Measurements from ENCODE around the gene CDC23. TPM values are rescaled to one million over a fixed set of nuclear protein-coding genes. Genes with fewer than 3 reads are reported as not detected.
"Not testable (repeated sequence)": the region's sequence is repeated elsewhere in the genome, so short reads cannot be mapped to it uniquely, and the experiment has no call there.

CDC23 gene, protein sequence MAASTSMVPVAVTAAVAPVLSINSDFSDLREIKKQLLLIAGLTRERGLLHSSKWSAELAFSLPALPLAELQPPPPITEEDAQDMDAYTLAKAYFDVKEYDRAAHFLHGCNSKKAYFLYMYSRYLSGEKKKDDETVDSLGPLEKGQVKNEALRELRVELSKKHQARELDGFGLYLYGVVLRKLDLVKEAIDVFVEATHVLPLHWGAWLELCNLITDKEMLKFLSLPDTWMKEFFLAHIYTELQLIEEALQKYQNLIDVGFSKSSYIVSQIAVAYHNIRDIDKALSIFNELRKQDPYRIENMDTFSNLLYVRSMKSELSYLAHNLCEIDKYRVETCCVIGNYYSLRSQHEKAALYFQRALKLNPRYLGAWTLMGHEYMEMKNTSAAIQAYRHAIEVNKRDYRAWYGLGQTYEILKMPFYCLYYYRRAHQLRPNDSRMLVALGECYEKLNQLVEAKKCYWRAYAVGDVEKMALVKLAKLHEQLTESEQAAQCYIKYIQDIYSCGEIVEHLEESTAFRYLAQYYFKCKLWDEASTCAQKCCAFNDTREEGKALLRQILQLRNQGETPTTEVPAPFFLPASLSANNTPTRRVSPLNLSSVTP
- 28.8 to 32.4 TPM (median 30.8 TPM) in 3 replicates for total RNA-seq
- long read RNA-seq, transcript CDC23-202 (16 exons, 3,155 nt), result major isoform, 47 of 59 reads
- long read RNA-seq, partial matches to known transcripts, result 1 of 59 reads
- long read RNA-seq, other reads (novel, unspliced or antisense), result 7 of 59 reads

DNA sequence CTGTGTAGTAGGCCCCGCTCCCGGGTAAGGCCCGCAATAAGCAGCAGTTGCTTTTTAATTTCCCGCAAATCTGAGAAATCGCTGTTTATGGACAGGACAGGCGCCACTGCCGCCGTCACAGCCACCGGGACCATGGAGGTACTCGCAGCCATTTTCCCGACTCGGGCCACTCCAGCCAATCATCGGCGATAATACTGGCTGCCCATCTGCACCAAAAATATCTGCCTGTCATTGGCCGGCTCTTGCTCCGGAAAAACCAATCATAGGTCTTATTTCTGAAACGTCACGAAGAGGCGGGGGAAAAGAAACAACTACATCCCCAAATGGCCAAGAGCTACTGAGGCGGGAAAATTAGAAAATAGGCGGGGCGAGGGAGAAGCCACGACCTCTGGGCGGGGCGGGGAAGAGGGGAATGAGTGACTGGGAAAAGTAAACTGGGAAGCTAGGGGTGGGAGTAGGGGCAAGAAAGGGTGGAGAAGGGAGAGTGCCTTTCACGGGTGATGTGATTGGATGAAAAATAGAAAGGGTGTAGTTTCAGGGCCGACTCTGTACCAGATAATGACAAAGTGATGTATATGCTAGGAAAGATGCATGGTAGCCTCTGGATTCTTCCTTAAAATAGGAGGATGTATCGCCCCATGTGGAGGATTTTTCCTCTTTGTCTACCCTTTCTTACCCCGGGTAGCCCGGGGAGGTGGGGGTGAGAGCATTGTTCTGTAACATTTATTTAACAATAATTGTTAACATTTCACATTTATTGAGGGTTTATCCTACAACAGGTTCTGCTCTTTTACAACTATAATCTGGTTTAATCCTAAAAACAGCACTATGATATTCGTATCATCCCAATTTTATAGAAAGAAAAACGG lies at the start of gene CDC23:
Gene CDC23, minus strand, starts transcription at position 163 of the 869 bp plus-strand sequence. Its CDS starts 11 bp downstream, at position 152.
- peak within 1 kb of the TSS; percentile 99 for H3K27ac Mint-ChIP-seq (ENCODE audit: unreplicated experiment)
- H3K4me3 Mint-ChIP-seq (ENCODE audit: unreplicated experiment), result peak within 1 kb of the TSS; percentile 100
- no peaks in the 10 kb centered on the region for H3K27me3 Mint-ChIP-seq (ENCODE audit: low read depth)
- H3K36me3 Mint-ChIP-seq (ENCODE audit: low read depth), result no peaks in the 10 kb centered on the region
- peak; percentile 94 for DNase-seq (ENCODE audit: low spot score)
- TF ChIP-seq, protein P1, sequence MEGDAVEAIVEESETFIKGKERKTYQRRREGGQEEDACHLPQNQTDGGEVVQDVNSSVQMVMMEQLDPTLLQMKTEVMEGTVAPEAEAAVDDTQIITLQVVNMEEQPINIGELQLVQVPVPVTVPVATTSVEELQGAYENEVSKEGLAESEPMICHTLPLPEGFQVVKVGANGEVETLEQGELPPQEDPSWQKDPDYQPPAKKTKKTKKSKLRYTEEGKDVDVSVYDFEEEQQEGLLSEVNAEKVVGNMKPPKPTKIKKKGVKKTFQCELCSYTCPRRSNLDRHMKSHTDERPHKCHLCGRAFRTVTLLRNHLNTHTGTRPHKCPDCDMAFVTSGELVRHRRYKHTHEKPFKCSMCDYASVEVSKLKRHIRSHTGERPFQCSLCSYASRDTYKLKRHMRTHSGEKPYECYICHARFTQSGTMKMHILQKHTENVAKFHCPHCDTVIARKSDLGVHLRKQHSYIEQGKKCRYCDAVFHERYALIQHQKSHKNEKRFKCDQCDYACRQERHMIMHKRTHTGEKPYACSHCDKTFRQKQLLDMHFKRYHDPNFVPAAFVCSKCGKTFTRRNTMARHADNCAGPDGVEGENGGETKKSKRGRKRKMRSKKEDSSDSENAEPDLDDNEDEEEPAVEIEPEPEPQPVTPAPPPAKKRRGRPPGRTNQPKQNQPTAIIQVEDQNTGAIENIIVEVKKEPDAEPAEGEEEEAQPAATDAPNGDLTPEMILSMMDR (IDR thresholded peaks at IDR 0.05), result no peak
- no peaks in the 10 kb centered on the region for H3K9me3 Mint-ChIP-seq (ENCODE audit: low read depth)
- H3K4me1 Mint-ChIP-seq (ENCODE audit: low read depth), result peaks cover 24% of the 10 kb centered on the region

DNA sequence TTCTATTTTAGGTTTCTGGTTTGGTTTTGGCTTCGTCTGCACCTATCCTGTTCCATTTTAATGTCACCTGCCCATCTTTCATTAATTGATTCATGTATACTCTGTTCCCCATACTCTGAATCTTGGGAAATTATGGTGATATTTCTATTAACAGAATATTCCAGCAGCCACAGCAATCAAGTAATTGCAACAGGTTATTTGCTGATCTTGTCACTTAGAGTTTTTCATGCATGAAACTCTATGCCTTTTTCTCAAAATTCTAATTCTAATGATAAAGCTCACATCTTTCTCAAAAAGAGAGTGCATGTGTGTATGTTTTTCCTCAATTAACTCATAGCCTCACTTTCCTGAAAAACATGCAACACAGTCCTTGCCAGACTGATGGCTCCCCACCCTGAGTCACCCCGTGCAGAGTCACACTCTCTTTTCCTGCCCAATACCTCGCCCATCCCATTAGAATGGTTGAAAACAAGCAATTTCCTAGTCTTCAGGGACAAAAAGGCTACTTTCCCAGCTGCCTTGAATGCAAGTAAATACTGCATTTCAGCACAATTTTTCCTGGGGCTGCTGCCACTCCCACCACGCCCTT lies 45.7 kb upstream of the CDC23 start:
- TF ChIP-seq, protein P1 (IDR thresholded peaks at IDR 0.05), result no peak
- Mint-ChIP-seq H3K27me3 (ENCODE audit: low read depth) (peaks cover 5% of the 10 kb centered on the region), H3K4me3 (ENCODE audit: unreplicated experiment) (no peak overlapping the region), H3K27ac (ENCODE audit: unreplicated experiment) (no peak overlapping the region), H3K4me1 (ENCODE audit: low read depth) (no peaks in the 10 kb centered on the region), H3K36me3 (ENCODE audit: low read depth) (no peaks in the 10 kb centered on the region), H3K9me3 (ENCODE audit: low read depth) (no peaks in the 10 kb centered on the region)
- DNase-seq (ENCODE audit: low spot score), result no peak

DNA sequence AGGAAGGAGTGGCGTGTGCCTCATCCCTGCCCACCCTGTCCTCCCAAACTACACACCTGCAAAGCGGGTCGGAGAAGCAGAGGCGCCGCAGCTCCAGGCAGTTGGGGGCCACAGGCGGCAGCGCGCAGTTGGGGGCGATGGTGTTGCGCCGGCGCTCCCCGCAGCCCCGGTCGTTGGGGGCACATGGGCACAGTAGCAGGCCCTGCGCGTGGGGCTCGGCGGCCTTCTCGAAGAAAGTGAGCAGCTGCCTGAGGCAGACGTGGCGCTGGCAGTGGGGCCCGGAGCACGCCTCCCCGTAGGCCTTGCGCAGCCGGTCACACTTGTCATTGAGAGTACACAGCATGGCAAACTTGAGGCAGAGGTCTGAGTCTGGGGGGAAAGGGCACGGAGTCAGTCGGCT lies 44.5 kb upstream of the CDC23 start:
- H3K9me3 Mint-ChIP-seq (ENCODE audit: low read depth), result no peaks in the 10 kb centered on the region
- H3K27ac Mint-ChIP-seq (ENCODE audit: unreplicated experiment), result no peak overlapping the region
- peaks cover 5% of the 10 kb centered on the region for H3K27me3 Mint-ChIP-seq (ENCODE audit: low read depth)
- no peaks in the 10 kb centered on the region for H3K4me1 Mint-ChIP-seq (ENCODE audit: low read depth)
- TF ChIP-seq, protein P1 (IDR thresholded peaks at IDR 0.05), result no peak
- no peaks in the 10 kb centered on the region for H3K36me3 Mint-ChIP-seq (ENCODE audit: low read depth)
- no peak overlapping the region for H3K4me3 Mint-ChIP-seq (ENCODE audit: unreplicated experiment)
- DNase-seq (ENCODE audit: low spot score), result no peak

DNA sequence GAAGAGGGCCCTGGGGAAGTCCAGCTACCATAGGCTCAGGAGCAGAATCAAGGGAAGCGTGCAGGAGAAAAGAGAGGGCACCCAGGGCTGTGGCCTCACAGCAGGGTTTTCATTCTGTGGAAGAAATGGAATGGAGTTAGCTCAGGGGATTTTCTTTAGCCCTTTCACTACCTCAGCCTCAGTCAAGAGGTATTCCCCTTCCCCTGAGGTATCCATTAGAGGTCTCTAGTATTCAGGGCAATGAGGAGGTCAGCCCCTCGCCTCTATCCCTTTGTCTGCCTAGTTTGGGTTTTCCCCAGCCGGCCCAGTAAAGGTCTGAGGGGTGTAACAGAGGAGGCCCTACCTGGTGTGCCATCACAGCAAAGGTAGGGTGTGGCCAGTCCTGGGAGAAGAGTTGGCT lies 39.8 kb upstream of the CDC23 start:
- H3K9me3 Mint-ChIP-seq (ENCODE audit: low read depth), result no peaks in the 10 kb centered on the region
- no peak overlapping the region for H3K27ac Mint-ChIP-seq (ENCODE audit: unreplicated experiment)
- H3K4me1 Mint-ChIP-seq (ENCODE audit: low read depth), result no peaks in the 10 kb centered on the region
- no peak overlapping the region for H3K4me3 Mint-ChIP-seq (ENCODE audit: unreplicated experiment)
- H3K27me3 Mint-ChIP-seq (ENCODE audit: low read depth), result peaks cover 8% of the 10 kb centered on the region
- no peaks in the 10 kb centered on the region for H3K36me3 Mint-ChIP-seq (ENCODE audit: low read depth)
- TF ChIP-seq, protein P1 (IDR thresholded peaks at IDR 0.05), result no peak
- peak; percentile 51 for DNase-seq (ENCODE audit: low spot score)

DNA sequence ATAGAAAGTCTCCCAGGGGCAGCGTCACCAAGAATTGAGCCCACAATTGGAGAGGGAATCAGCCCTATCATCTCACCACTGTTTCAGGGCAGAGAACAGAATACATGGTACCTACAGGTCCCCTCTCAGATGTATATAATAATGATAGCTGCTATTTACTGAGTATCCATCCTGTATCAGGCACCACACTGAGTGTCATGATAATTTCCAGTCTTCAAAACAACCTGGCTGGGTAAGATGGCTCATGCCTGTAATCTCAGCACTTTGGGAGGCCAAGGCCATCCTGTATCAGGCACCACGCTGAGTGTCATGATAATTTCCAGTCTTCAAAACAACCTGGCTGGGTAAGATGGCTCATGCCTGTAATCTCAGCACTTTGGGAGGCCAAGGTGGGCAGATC lies 34.7 kb upstream of the CDC23 start:
- H3K27me3 Mint-ChIP-seq (ENCODE audit: low read depth), result peaks cover 10% of the 10 kb centered on the region
- not testable (repeated sequence) for H3K27ac Mint-ChIP-seq (ENCODE audit: unreplicated experiment)

More for the DNA sequence above, 34.7 kb upstream of the CDC23 start:
- not testable (repeated sequence) for H3K36me3 Mint-ChIP-seq (ENCODE audit: low read depth); DNase-seq (ENCODE audit: low spot score); H3K9me3 Mint-ChIP-seq (ENCODE audit: low read depth); H3K4me3 Mint-ChIP-seq (ENCODE audit: unreplicated experiment); H3K4me1 Mint-ChIP-seq (ENCODE audit: low read depth)
